CD4-positive, alpha-beta T cell treated with Interleukin-2 at 100 ng/mL for 4 hours (primary cell): ENCODE measurements around the gene FRAS1.

Experiments used
- DNase-seq: peaks from one replicate; pipeline ENCODE4 v3.0.0-alpha.2; 2020; ENCODE audit warnings: low spot score

FRAS1 gene

DNA sequence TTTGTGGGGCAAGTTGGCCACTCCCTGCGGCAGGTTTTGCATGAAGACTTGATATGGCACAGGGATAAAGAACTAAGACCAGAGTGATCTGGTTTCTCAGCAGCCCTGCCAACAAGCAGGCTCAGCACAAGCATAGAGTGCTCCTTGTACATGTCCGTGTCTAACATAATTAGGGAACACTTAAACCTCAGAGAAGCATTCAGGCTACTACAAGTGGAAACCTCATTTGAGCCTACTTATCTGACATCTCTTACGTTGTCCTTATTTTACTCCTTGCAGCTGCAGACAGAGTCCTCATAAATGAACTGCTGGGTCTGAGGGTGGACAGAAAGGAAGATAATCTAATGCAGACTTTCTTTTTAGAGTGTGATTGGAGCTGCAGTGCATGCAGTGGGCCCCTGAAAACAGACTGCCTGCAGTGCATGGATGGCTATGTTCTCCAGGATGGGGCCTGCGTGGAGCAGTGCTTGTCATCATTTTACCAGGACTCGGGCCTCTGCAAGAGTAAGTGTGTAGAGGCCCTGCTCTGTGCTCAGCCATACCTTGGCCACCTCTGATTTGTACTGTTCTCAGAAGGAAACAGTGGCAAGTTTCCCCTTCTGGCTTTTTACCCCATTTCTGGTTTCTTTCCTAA, 315.3 kb downstream of the FRAS1 start:
- DNase-seq: no peak

DNA sequence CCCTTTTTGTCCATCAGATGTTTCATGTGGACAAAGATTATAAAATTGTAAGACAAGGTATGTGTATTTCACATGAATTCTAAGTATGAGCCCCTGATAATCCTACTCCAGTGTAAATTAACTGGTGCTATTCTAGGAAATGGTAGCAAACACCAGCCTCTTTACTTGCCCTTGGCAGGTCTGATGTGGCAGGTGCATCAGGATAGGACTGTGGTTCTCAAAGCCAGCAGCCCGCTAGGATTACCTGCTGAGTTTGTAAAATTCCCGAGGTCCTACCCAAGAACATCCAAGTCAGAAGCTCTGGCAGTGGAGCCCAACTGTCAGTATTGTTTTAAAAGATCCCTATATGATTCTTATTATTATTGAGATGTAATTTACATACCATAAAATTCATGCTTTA, 320.4 kb downstream of the FRAS1 start:
- no peak for DNase-seq

- DNase-seq: no peak
Measured at GRCh38 chr4:78379040-78379439, 321.9 kb downstream of the FRAS1 start.

DNA sequence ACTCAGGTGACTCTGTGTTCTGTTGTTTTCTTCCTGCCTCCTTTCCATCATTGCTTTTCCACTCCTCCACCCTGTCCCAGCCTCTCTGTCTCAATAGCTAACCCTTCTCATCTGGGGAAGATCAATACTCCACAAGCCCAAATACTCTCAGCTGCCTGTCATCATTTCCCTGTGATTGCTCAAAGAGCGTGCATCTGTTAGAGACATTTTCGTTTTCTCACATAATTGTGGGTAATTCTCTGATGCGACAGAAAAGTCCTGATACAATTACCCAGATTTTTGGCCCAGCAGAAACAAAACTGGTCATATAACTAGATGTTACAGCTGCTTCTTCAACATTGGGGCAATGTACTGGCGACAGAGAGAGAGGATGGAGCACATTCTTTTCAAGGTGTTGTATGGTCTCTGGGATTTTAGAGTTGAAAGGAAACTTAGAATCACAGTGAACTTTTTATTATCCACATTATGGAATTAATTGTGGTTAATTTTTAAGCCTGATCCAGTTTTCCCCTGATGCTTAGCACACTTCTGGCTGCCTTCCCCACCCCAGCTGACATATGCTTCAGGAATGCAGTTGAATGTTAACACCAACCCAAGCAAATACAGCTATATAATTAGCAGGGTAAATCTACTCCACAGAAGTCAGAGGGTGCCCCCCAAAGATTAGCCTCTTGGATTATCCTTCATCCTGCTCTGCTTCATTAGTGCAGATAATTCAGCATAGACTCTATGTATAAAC, 323.0 kb downstream of the FRAS1 start:
- no peak for DNase-seq

- DNase-seq: no peak
Measured at GRCh38 chr4:78386679-78387078, 329.6 kb downstream of the FRAS1 start.

DNA sequence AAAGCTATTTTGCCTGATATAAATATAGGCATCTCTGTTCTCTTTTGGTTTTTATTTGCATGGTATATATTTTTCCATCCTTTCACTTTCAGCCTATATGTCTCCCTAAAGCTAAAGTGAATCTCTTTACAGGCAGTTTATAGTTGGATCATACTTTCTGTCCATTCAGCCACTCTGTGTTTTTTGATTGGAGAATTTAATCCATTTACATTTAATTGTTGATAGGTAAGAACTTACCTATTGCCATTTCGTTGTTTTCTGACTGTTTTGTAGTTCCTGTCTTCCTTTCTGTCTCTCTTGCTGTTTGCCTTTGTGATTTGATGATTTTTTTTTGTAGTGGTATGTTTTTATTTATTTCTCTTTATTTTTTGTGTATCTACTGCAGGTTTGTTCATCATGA, 338.5 kb downstream of the FRAS1 start:
- no peak for DNase-seq

GRCh38 chr4:78396613-78397291, 339.6 kb downstream of the FRAS1 start:
- DNase-seq: no peak

- no peak for DNase-seq
Measured at GRCh38 chr4:78397292-78397630, 340.1 kb downstream of the FRAS1 start.

- DNase-seq: no peak
Measured at GRCh38 chr4:78409612-78410202, 352.6 kb downstream of the FRAS1 start.

- DNase-seq: no peak
Measured at GRCh38 chr4:78410225-78410624, 353.1 kb downstream of the FRAS1 start.

- DNase-seq: no peak
Measured at GRCh38 chr4:78410676-78411075, 353.6 kb downstream of the FRAS1 start.

- no peak for DNase-seq
Measured at GRCh38 chr4:78414116-78414515, 357.0 kb downstream of the FRAS1 start.

- DNase-seq: no peak
Measured at GRCh38 chr4:78417603-78418002, 360.5 kb downstream of the FRAS1 start.

DNA sequence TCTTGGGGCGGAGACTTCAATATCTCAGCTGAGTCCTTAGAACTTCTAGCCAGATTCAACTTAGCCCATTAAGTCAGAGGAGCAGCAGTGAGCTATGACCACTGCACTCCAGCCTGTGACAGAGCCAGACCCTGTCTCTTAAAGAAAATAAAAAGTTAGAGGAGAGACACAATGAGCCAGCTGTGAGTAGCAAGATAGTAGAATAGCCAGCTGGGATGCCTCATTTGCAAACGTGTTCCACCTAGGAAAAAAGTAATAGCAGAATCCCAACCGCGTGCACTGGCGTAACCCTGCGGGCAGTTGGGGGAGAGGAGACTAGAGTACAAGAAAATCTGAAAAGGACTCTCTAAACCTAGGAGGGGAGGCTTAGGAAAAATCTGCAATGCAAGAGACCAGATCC, 361.3 kb downstream of the FRAS1 start:
- no peak for DNase-seq

DNA sequence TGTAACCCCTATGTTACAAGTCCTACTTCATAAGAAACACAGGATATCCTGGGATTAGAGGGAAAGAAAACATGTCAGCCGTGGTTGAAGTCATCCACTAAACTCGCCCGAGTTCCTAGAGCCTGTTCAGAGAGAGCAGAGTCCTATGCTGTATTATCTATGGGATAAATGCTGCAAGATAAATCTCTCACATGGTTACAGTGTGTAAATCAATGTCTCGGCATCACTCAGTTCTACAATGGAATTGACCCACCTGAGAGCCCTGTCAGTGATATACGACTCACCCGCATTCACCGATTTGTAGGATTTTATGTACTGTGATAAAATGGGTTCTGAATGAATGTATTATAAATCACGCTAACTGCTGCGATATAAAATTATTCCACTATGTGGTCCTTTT, 366.7 kb downstream of the FRAS1 start:
- no peak for DNase-seq

DNA sequence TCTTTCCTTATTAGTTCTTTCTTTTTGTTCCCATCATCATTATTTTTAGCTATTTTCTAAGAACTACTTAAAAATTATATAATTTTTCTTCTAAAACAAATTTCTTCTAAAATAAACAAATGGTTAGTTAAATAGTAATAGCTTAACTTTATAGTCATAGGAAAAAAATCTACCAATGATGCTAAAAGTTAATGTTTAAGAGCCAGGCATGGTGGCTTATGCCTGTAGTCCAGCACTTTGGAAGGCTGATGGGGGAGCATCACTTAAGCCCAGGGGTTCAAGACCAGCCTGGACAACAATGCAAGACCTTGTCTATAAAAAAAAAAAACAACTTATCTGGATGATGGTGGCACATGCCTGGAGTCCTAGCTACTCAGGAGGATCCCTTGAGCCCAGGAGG, 367.3 kb downstream of the FRAS1 start:
- no peak for DNase-seq

GRCh38 chr4:78426972-78427371, 369.8 kb downstream of the FRAS1 start:
- DNase-seq: no peak

- no peak for DNase-seq
Measured at GRCh38 chr4:78428996-78429395, 371.9 kb downstream of the FRAS1 start.

DNA sequence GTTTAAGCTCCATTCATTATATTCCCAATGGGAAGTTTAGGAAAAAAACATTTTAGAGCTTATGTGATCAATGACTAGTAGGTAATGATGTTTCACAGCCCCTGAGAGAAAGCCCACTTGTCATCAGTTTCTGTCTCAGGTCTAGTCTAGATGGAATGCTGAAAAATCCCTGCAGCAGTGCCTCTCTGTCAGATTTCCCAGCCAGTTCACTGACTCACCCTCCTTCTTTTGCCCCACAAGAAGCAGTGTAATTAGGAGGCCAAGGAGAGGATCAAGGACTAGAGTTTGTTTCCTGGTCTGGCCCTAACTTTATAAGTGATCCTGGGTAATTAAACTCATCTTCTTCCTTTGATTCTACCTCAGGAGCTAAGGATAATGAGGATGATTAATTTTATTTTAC, 375.8 kb downstream of the FRAS1 start:
- no peak for DNase-seq

DNA sequence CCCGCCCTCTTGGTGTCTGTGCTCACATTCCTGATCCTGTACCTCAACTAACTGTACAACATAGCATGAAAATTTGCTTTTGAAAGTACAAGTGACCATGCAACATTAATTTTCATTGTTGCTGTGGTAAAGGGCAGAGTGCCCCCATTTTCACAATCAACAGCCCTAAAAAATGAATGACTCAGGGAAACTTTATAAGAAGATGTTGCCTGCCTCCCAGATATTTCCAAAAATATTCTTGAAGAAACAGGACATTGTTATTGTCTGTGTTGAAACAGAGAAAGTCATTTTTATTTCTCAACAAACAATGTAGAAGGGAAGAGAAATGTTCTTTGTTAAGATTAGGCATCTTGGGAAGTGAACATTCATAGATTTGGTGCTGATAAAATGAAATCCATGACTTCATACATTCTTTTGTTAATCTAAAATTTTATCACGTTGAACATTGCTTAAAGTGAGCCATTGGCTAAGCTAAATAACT, 380.5 kb downstream of the FRAS1 start:
- no peak for DNase-seq

- no peak for DNase-seq
Measured at GRCh38 chr4:78439328-78439727, 382.2 kb downstream of the FRAS1 start.

DNA sequence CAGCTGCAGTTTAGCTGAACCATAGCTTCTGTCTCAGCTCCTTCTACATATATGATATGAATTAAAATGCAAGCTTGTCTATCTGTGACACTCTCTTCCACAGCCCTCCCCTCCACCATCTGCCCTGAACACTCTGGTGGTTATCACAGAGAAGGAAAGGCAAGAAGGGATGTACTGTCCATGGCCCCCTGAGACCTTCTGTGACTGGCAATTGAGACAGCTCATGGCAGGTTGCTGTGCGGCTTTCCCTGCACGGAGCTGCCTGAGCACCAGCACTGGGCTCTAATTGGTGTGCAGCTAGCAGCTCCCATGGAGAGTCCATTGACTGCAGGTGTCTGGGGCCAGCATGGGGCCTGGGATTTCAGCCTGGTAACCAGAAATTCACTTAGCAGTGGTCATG, 384.6 kb downstream of the FRAS1 start:
- DNase-seq: no peak

- DNase-seq: no peak
Measured at GRCh38 chr4:78446619-78447018, 389.5 kb downstream of the FRAS1 start.
